RPMI8226 (cell line): ENCODE results near the gene SNTB2.
A peak's percentile ranks its signal among the peaks of the same experiment; 100 is the strongest.

Experiments
- DNase-seq: peaks from one replicate; pipeline ENCODE4 v3.0.0-alpha.2; 2015

The SNTB2 gene

GRCh38 chr16:69182730-69183416 is 4.1 kb upstream of the SNTB2 start:
- peak; percentile 99 for DNase-seq

- peak; percentile 51 for DNase-seq
Observed at GRCh38 chr16:69187446-69188235, 677 bp downstream of the SNTB2 start.

- peak; percentile 88 for DNase-seq
Observed at GRCh38 chr16:69188236-69188549, 1.2 kb downstream of the SNTB2 start.

GRCh38 chr16:69188716-69189115 is 1.8 kb downstream of the SNTB2 start:
- no peak for DNase-seq

GRCh38 chr16:69190046-69190588 is 3.2 kb downstream of the SNTB2 start:
- no peak for DNase-seq

GRCh38 chr16:69190598-69190997 is 3.6 kb downstream of the SNTB2 start:
- DNase-seq: peak; percentile 37

- no peak for DNase-seq
Observed at GRCh38 chr16:69191136-69191535, 4.2 kb downstream of the SNTB2 start.

- no peak for DNase-seq
Observed at GRCh38 chr16:69193855-69194254, 6.9 kb downstream of the SNTB2 start.

GRCh38 chr16:69194488-69194887 is 7.5 kb downstream of the SNTB2 start:
- no peak for DNase-seq

GRCh38 chr16:69195369-69196029 is 8.5 kb downstream of the SNTB2 start:
- DNase-seq: no peak

- no peak for DNase-seq
Observed at GRCh38 chr16:69197573-69197972, 10.6 kb downstream of the SNTB2 start.

GRCh38 chr16:69199382-69199781 is 12.4 kb downstream of the SNTB2 start:
- DNase-seq: no peak

GRCh38 chr16:69201291-69201690 is 14.3 kb downstream of the SNTB2 start:
- no peak for DNase-seq

GRCh38 chr16:69201787-69202186 is 14.8 kb downstream of the SNTB2 start:
- DNase-seq: no peak

GRCh38 chr16:69204172-69204571 is 17.2 kb downstream of the SNTB2 start:
- peak; percentile 35 for DNase-seq

GRCh38 chr16:69209735-69210134 is 22.8 kb downstream of the SNTB2 start:
- no peak for DNase-seq

GRCh38 chr16:69217433-69217832 is 30.5 kb downstream of the SNTB2 start:
- DNase-seq: no peak

GRCh38 chr16:69219279-69219678 is 32.3 kb downstream of the SNTB2 start:
- DNase-seq: no peak

- DNase-seq: no peak
Observed at GRCh38 chr16:69223882-69224281, 36.9 kb downstream of the SNTB2 start.

- DNase-seq: no peak
Observed at GRCh38 chr16:69225121-69225520, 38.2 kb downstream of the SNTB2 start.

GRCh38 chr16:69233124-69233523 is 46.2 kb downstream of the SNTB2 start:
- no peak for DNase-seq

- no peak for DNase-seq
Observed at GRCh38 chr16:69234460-69234859, 47.5 kb downstream of the SNTB2 start.

GRCh38 chr16:69236319-69236718 is 49.4 kb downstream of the SNTB2 start:
- no peak for DNase-seq

GRCh38 chr16:69237296-69237695 is 50.3 kb downstream of the SNTB2 start:
- no peak for DNase-seq
